Heart left ventricle (tissue), 13 donors: Measurements from ENCODE around the gene FAM98B.

Experiments
- CTCF ChIP-seq, 12 donors: fragments of 200-600 bp; sonication (generic) in 4 of 12; IDR thresholded peaks; one replicate each; pipeline versions ENCODE4 v1.5.0 to v1.8.0; 2018 to 2022; ENCODE audit warnings: antibody characterized with exemption in 12 of 12, mild to moderate bottlenecking in 5 of 12
- POLR2A ChIP-seq, 2 donors: fragments of 450-650 bp; IDR thresholded peaks; one replicate each; pipeline ENCODE4 v1.6.1; 2017; ENCODE audit warnings: antibody characterized with exemption in 2 of 2, mild to moderate bottlenecking in 2 of 2, moderate library complexity in 2 of 2
- donor health status: ischemic (EF 13 %, LVEDD 7.1; RV severe dilation, severe dysfunction).
- donor health status: DM: no; HTN: yes; CAD: no.
- donor health status: DM: no; HTN: no; CAD: no.
- donor health status: ischemic (EF 25% LVEDD 6.9; RV normal size, moderate dysfunction).
- donor health status: ischemic (EF 25% LVEDD 5.7; RV mildly dilated, moderate dysfunction).
- donor health status: ischemic (EF 35%, LVEDD 5.7; RV mildly dilated, moderate dysfunction).
- donor health status: nonischemic (EF 11% LVEDD 7.7; RV severe dilation, severe dysfunction).
- donor health status: DM: yes; HTN: yes; CAD: no.
- donor health status: PGD.
- donor health status: ischemic (EF 29% LVEDD 5.4; RV normal size, mild dysfunction).
- donor health status: nonischemic (EF 23%, LVEDD 6.1; RV moderate dilation, normal function).

GRCh38 chr15:38453971-38454695, at the start of gene FAM98B:
- TF ChIP-seq CTCF (IDR thresholded peaks at IDR 0.05): peak in 1 of 12 donors; percentile 11
- peak in 1 of 2 donors; percentile 53 for TF ChIP-seq POLR2A (IDR thresholded peaks at IDR 0.05)
